Measurements from ENCODE around the gene TTC39A.

TTC39A gene

DNA sequence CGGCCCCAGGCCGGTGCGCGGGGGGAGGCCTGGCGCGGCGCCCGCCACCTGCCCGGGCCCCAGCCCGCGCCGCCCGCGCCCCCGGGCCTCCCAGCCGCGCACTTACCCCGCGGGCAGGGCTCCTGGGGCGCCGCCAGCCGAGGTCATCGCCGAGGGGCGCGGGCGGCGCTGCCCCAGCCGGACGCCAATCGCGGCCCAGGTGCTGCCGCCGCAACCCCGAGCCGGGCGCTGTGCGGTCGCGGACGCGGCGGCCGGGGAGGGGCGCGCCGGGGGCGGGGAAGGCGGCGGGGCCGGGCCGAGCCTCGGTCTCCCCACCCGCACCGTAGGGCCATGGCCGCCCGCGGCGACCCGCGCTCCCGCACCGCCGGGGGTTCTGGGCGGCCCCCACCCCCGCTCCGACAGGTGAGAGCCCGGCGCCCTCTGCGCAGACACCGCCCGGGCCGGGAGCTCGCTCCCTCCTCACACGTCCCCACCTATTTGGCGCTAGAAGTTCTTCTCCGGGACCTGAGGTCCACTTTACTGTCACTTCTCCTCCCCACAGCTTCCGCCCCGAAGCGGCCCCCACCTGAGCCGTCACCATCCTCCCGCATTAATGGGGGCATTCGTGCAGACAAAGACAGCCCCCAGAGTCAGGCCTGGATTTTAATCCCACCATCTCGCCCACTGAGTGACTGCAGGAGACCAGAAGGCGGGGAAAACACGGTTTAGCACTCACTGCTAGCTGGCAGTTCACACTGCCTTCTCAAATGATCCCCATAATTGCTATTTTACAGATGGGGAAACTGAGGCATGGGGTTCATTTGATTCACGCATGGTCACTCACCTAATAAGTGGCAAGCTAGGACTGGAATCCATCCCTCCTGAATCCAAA is at the start of gene TTC39A:
Gene TTC39A, minus strand, starts transcription at position 232 of the 871 bp plus-strand sequence. Its CDS starts 85 bp downstream, at position 147.
- DNase-seq (ENCODE audit: low read depth), result no peak
- H3K4me3 ChIP-seq (ENCODE audit: low read depth, low read length), result peak within 1 kb of the TSS; percentile 39

GRCh38 chr1:51378871-51379270 is 48.5 kb upstream of the TTC39A start:
- H3K4me3 ChIP-seq (ENCODE audit: low read depth, low read length), result no peak overlapping the region
- DNase-seq (ENCODE audit: low read depth), result no peak

DNA sequence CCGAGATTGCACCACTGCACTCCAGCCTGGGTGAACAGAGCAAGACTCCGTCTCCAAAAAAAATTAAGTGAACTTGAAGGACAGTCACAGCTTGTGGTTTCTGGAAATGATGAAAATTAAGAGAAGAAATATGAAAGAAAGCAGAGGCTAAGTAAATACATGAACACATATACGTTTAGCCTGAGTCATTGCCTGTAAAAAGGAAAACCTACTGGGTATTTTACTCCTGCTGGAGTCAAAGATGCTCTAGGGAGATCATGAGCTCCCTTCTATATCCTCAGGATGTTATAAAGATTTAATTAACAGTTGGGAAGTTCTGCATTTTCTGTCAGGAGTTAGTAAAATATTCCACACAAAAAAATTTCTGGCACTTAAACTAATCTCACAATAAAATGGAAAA is 43.5 kb upstream of the TTC39A start:
- no peak for DNase-seq (ENCODE audit: low read depth)
- no peak overlapping the region for H3K4me3 ChIP-seq (ENCODE audit: low read depth, low read length)

DNA sequence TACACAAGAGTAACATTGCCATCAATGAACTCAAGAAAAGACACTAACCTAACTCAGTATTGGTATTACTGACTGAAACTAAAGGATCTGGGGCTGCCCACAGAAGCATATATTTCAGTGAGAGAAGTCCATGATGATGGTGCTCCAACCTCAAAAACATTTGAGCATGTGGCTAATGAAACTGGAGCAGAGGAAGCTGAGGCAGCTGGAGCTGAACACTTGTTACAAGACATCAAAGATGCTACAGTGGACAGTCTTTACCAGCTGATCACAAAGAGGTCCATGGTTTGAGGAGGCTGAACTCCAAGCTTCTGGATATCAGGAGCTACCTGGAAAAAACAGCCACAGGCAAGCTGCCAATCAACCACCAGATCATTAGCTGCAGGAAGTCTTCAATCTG is 42.2 kb upstream of the TTC39A start:
- no peak for DNase-seq (ENCODE audit: low read depth)
- H3K4me3 ChIP-seq (ENCODE audit: low read depth, low read length), result no peak overlapping the region

- H3K4me3 ChIP-seq (ENCODE audit: low read depth, low read length), result no peak overlapping the region
- no peak for DNase-seq (ENCODE audit: low read depth)
Observed at GRCh38 chr1:51369171-51369570, 38.8 kb upstream of the TTC39A start.

GRCh38 chr1:51365774-51366173 is 35.4 kb upstream of the TTC39A start:
- H3K4me3 ChIP-seq (ENCODE audit: low read depth, low read length), result no peak overlapping the region
- no peak for DNase-seq (ENCODE audit: low read depth)

- no peak for DNase-seq (ENCODE audit: low read depth)
- no peak overlapping the region for H3K4me3 ChIP-seq (ENCODE audit: low read depth, low read length)
Observed at GRCh38 chr1:51359879-51360278, 29.5 kb upstream of the TTC39A start.

DNA sequence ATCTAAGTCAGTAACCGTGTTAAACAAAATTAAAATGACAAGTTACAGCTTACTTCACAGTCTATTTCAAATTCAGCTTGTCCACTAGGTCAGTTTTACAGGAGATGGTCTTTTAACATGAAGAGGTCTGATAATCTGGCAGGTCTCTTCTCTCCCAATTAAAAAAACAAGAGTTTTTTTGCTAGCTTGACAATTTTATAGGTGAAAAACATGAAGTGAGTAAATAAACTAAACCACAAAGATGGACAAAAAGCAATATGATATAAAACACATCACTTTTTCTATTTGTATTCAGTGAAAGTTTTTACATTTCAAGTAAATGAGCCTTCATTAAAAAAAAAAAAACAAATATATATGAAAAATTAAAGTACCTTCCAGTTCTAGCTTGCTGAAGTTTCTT is 25.0 kb upstream of the TTC39A start:
- DNase-seq (ENCODE audit: low read depth), result no peak

DNA sequence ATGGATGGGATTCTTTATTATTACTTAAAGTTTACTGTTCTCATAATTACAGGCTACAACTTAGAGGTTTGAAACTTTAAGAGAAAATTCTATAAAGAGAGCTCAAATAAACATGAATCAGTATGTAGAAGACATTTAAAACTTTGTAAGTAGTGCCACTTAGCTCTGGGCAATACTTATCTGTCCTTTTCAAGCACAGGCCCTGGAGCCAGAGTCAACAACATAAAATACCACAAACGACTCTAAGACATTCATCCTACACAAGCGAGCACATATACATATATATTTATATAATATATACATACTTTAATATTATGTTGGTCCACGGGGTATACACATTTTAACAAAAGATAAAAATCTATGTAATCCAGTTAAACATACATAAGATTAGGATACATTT is 24.1 kb upstream of the TTC39A start:
- DNase-seq (ENCODE audit: low read depth), result no peak
- H3K4me3 ChIP-seq (ENCODE audit: low read depth, low read length), result no peak overlapping the region

More for the DNA sequence above, 25.0 kb upstream of the TTC39A start:
- no peak overlapping the region for H3K4me3 ChIP-seq (ENCODE audit: low read depth, low read length)

GRCh38 chr1:51351907-51352306 is 21.5 kb upstream of the TTC39A start:
- no peak for DNase-seq (ENCODE audit: low read depth)
- no peak overlapping the region for H3K4me3 ChIP-seq (ENCODE audit: low read depth, low read length)

GRCh38 chr1:51349862-51350261 is 19.5 kb upstream of the TTC39A start:
- no peak for DNase-seq (ENCODE audit: low read depth)
- H3K4me3 ChIP-seq (ENCODE audit: low read depth, low read length), result no peak overlapping the region

- H3K4me3 ChIP-seq (ENCODE audit: low read depth, low read length), result no peak overlapping the region
- DNase-seq (ENCODE audit: low read depth), result no peak
Observed at GRCh38 chr1:51348147-51348527, 17.8 kb upstream of the TTC39A start.

GRCh38 chr1:51347398-51348146 is 17.2 kb upstream of the TTC39A start:
- H3K4me3 ChIP-seq (ENCODE audit: low read depth, low read length), result no peak overlapping the region
- DNase-seq (ENCODE audit: low read depth), result no peak

DNA sequence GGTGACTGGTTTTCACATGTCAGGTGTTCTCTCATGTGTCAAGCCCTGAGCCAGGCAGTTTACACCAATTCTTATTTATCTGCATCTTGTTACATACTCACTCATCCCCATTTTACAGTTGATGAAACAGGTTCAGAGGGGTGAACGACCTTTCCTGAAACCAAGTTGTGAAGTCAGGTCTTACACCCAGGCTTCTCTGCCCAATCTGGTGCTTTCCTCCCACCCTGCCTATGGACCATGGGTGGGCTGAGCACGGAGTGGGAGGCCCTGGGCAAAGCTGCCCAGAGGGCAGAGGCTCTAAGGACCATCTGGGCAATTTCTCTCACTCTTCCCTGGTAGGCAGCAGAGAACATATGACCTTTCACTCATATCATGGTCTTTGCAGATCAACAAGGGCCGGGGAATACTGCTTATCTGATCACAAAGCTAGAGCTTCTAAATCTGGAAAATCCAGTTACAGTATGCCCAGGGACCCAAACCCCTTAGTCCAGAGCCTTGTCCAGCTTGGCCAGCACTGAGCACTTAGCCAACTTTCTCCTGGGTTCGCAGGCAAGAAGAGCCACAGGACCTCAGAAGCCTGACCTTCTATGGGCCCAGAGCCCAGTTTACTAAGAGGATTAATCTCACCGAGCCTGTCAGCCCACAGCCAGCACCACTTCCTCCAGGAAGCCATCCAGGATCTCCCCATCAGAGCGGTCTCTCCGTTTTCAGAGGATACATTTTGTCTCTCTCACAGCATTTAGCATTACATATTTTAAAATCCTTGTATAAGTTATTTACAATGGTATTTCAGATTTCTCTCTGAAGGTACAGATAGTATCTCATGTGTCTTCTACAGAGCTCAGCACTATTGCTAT is 16.0 kb upstream of the TTC39A start:
- no peak overlapping the region for H3K4me3 ChIP-seq (ENCODE audit: low read depth, low read length)

DNA sequence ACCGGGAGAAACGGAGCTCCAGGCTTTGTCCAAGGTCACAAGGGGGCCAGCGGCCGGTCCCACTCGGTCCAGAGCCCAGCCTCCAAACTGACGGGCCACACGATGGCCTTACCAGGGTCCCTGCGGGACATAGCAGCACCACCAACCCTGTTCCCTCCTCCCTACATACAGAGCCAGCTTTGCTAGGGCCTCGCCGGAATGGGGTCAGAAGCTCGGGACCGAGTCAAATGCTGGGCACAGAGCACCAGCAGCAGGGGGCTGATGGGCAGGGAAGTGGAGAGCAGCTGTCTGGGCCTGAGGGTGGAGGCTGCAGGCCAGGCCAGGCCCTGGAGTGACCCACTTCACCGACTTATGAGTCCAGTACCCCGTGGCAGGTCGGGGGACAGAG is 14.9 kb upstream of the TTC39A start:
- no peak for DNase-seq (ENCODE audit: low read depth)
- no peak overlapping the region for H3K4me3 ChIP-seq (ENCODE audit: low read depth, low read length)

More for the DNA sequence above, 16.0 kb upstream of the TTC39A start:
- DNase-seq (ENCODE audit: low read depth), result no peak

GRCh38 chr1:51344602-51345299 is 14.4 kb upstream of the TTC39A start:
- H3K4me3 ChIP-seq (ENCODE audit: low read depth, low read length), result peak overlapping the region; percentile 7
- no peak for DNase-seq (ENCODE audit: low read depth)

- H3K4me3 ChIP-seq (ENCODE audit: low read depth, low read length), result no peak overlapping the region
- DNase-seq (ENCODE audit: low read depth), result no peak
Observed at GRCh38 chr1:51344276-51344601, 13.9 kb upstream of the TTC39A start.

GRCh38 chr1:51343624-51344023 is 13.3 kb upstream of the TTC39A start:
- H3K4me3 ChIP-seq (ENCODE audit: low read depth, low read length), result no peak overlapping the region
- DNase-seq (ENCODE audit: low read depth), result no peak

DNA sequence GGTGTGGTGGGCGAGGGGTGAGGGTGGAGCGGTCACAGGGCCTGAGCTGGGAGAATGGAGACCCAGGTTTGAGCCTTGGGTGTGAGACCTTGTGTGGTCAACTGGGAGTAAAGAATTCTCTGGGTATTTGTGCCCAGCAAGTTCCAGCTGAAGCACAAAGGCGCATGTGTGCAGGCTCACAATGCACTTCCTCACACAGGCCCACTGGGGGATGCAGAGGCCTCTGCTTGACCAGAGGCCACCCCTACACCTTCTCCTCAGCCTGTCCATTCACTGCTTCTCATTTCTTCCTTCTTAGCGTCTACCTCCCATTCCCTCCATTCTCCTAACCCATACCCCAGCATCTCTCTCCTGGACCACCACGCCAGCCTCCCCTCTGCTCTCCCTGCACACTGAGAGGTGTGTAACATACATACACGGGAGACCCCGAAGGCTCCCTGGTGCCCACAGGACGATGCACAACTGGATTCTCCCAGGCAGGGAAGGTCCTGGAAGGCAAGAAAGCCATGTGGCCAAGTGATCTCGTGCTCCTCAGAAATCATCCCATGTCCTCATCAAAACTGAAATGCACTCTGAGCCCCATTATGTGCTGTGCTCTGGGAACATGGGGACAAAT is 12.3 kb upstream of the TTC39A start:
- no peak for DNase-seq (ENCODE audit: low read depth)
- H3K4me3 ChIP-seq (ENCODE audit: low read depth, low read length), result no peak overlapping the region

Measured in skeletal muscle cell (primary cell).